Measurements from ENCODE around the gene TCEANC2.
"Not testable (repeated sequence)": the region's sequence is repeated elsewhere in the genome, so short reads cannot be mapped to it uniquely, and the experiment has no call there.

The TCEANC2 gene

GRCh38 chr1:54091666-54092065 is 38.3 kb downstream of the TCEANC2 start:
- DNase-seq = no peak

- DNase-seq = no peak
Measured at GRCh38 chr1:54094001-54094729, 40.8 kb downstream of the TCEANC2 start.

- not testable (repeated sequence) for DNase-seq
Measured at GRCh38 chr1:54094730-54095105, 41.3 kb downstream of the TCEANC2 start.

- no peak for DNase-seq
Measured at GRCh38 chr1:54095546-54096226, 42.3 kb downstream of the TCEANC2 start.

GRCh38 chr1:54096227-54096876 is 42.9 kb downstream of the TCEANC2 start:
- DNase-seq = no peak

- DNase-seq = no peak
Measured at GRCh38 chr1:54096877-54097240, 43.5 kb downstream of the TCEANC2 start.

GRCh38 chr1:54099061-54099610 is 45.7 kb downstream of the TCEANC2 start:
- DNase-seq = no peak

GRCh38 chr1:54100500-54100899 is 47.1 kb downstream of the TCEANC2 start:
- DNase-seq = no peak

- no peak for DNase-seq
Measured at GRCh38 chr1:54103414-54103813, 50.0 kb downstream of the TCEANC2 start.

- DNase-seq = not testable (repeated sequence)
Measured at GRCh38 chr1:54104613-54105012, 51.2 kb downstream of the TCEANC2 start.

- no peak for DNase-seq
Measured at GRCh38 chr1:54105080-54105479, 51.7 kb downstream of the TCEANC2 start.

- DNase-seq = no peak
Measured at GRCh38 chr1:54105736-54106269, 52.4 kb downstream of the TCEANC2 start.

GRCh38 chr1:54107131-54107530 is 53.7 kb downstream of the TCEANC2 start:
- DNase-seq = no peak

GRCh38 chr1:54108156-54108555 is 54.7 kb downstream of the TCEANC2 start:
- no peak for DNase-seq

- DNase-seq = no peak
Measured at GRCh38 chr1:54109129-54110090, 56.0 kb downstream of the TCEANC2 start.

- DNase-seq = no peak
Measured at GRCh38 chr1:54110996-54111395, 57.6 kb downstream of the TCEANC2 start.

GRCh38 chr1:54111624-54112023 is 58.2 kb downstream of the TCEANC2 start:
- DNase-seq = no peak

GRCh38 chr1:54112027-54112426 is 58.6 kb downstream of the TCEANC2 start:
- DNase-seq = no peak

GRCh38 chr1:54112705-54113368 is 59.4 kb downstream of the TCEANC2 start:
- no peak for DNase-seq

- DNase-seq = no peak
Measured at GRCh38 chr1:54114001-54114400, 60.6 kb downstream of the TCEANC2 start.

GRCh38 chr1:54114955-54115354 is 61.5 kb downstream of the TCEANC2 start:
- no peak for DNase-seq

GRCh38 chr1:54115520-54115919 is 62.1 kb downstream of the TCEANC2 start:
- DNase-seq = no peak

All from DMS79 (cell line).